ENCODE data around the gene POU6F2.

DNA sequence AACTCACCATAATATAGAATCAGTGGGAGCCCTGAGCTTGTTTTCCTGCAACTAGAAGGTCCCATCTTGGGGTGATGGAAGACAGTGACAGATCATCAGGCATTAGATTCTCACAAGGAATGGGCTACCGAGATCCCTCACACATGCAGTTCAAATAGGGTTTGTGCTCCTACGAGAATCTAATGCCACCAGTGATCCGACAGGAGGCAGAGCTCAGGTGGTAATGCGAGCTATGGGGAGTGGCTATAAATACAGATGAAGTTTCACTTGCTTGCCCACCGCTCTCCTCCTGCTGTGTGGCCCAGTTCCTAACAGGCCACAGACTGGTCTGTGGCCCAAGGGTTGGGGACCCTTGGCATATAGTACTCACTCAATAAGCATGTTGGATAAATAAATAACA lies 93.4 kb downstream of the POU6F2 start:
- TF ChIP-seq, protein P1, sequence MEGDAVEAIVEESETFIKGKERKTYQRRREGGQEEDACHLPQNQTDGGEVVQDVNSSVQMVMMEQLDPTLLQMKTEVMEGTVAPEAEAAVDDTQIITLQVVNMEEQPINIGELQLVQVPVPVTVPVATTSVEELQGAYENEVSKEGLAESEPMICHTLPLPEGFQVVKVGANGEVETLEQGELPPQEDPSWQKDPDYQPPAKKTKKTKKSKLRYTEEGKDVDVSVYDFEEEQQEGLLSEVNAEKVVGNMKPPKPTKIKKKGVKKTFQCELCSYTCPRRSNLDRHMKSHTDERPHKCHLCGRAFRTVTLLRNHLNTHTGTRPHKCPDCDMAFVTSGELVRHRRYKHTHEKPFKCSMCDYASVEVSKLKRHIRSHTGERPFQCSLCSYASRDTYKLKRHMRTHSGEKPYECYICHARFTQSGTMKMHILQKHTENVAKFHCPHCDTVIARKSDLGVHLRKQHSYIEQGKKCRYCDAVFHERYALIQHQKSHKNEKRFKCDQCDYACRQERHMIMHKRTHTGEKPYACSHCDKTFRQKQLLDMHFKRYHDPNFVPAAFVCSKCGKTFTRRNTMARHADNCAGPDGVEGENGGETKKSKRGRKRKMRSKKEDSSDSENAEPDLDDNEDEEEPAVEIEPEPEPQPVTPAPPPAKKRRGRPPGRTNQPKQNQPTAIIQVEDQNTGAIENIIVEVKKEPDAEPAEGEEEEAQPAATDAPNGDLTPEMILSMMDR (IDR thresholded peaks at IDR 0.05) = no peak
- no peak for TF ChIP-seq ZFX (IDR thresholded peaks at IDR 0.05; ENCODE audit: borderline replicate concordance)

All from 22Rv1 (cell line).